Neural cell (in vitro differentiated cells): Measurements from ENCODE around the gene ABCG8. TPM values are rescaled to one million over a fixed set of nuclear protein-coding genes. Genes with fewer than 3 reads are reported as not detected.
A peak's percentile ranks its signal among the peaks of the same experiment; 100 is the strongest.

ENCODE experiments used
- H2AFZ ChIP-seq: fragments of 200-600, 300-800 bp; sonication (generic), shearing (Covaris generic); 2 replicates; pipeline ENCODE4 v1.6.0; 2014; ENCODE audit warnings: low read depth, mild to moderate bottlenecking, antibody characterized with exemption, low read length, moderate library complexity
- H3F3A ChIP-seq: fragments of 200-600 bp; shearing (Covaris generic); 2 replicates; pipeline ENCODE4 v1.6.1; 2016; ENCODE audit warnings: mild to moderate bottlenecking, moderate library complexity, mixed read lengths, antibody characterized with exemption, low read length; ENCODE audit not compliant: insufficient read depth, poor library complexity, severe bottlenecking
- H3K27ac ChIP-seq: fragments of 200-600, 300-800 bp; sonication (generic), shearing (Covaris generic); 2 replicates; pipeline ENCODE4 v1.5.1; 2014; ENCODE audit warnings: mild to moderate bottlenecking, low read length, moderate library complexity
- H3K27me3 ChIP-seq: fragments of 300-800, 200-600 bp; sonication (generic), shearing (Covaris generic); 2 replicates; pipeline ENCODE4 v1.6.0; 2014; ENCODE audit warnings: mild to moderate bottlenecking, low read depth, low read length, moderate library complexity; ENCODE audit not compliant: insufficient read depth
- H3K36me3 ChIP-seq: fragments of 300-800, 200-600 bp; sonication (generic), shearing (Covaris generic); 2 replicates; pipeline ENCODE4 v1.5.1; 2014; ENCODE audit warnings: mild to moderate bottlenecking, antibody characterized with exemption, low read length, moderate library complexity; ENCODE audit not compliant: insufficient read depth
- H3K4me2 ChIP-seq: fragments of 300-800, 200-600 bp; sonication (generic), shearing (Covaris generic); 2 replicates; pipeline ENCODE4 v1.6.0; 2014; ENCODE audit warnings: mild to moderate bottlenecking, low read length
- H3K4me3 ChIP-seq: fragments of 300-800, 200-600 bp; sonication (generic), shearing (Covaris generic); 2 replicates; pipeline ENCODE4 v1.5.1; 2014; ENCODE audit warnings: mild to moderate bottlenecking, low read length, moderate library complexity
- H3K79me2 ChIP-seq: fragments of 200-600 bp; shearing (Covaris generic); replicated peaks from 2 replicates; pipeline ENCODE4 v1.6.0; 2014; ENCODE audit warnings: mild to moderate bottlenecking, low read length, moderate library complexity; ENCODE audit not compliant: insufficient read depth
- H3K9ac ChIP-seq: fragments of 300-800, 200-600 bp; sonication (generic), shearing (Covaris generic); 2 replicates; pipeline ENCODE4 v1.6.1; 2016; ENCODE audit warnings: mild to moderate bottlenecking, low read length, mixed read lengths
- H3K9me2 ChIP-seq: fragments of 200-600 bp; shearing (Covaris generic); 2 replicates; pipeline ENCODE4 v1.6.1; 2016; ENCODE audit warnings: mild to moderate bottlenecking, low read length, mixed read lengths; ENCODE audit not compliant: insufficient read depth
- H3K9me3 ChIP-seq: fragments of 200-600, 300-800 bp; sonication (generic), shearing (Covaris generic); 2 replicates; pipeline ENCODE4 v1.6.1; 2016; ENCODE audit warnings: mild to moderate bottlenecking, mixed run types, low read length, moderate library complexity, mixed read lengths
- H4K20me1 ChIP-seq: fragments of 200-600 bp; shearing (Covaris generic); 2 replicates; pipeline ENCODE4 v1.6.1; 2016; ENCODE audit warnings: mild to moderate bottlenecking, mixed run types; ENCODE audit not compliant: insufficient read depth
- CTCF ChIP-seq: fragments of 450-650 bp; IDR thresholded peaks from 2 replicates; pipeline ENCODE4 v1.5.1; 2014; ENCODE audit warnings: antibody characterized with exemption, mild to moderate bottlenecking, moderate library complexity; ENCODE audit not compliant: poor library complexity, severe bottlenecking
- EP300 ChIP-seq: fragments of 450-650 bp; conservative IDR thresholded peaks from 2 replicates; pipeline ENCODE4 v1.6.1; 2014; ENCODE audit warnings: antibody characterized with exemption, mild to moderate bottlenecking, moderate library complexity; ENCODE audit not compliant: poor library complexity, severe bottlenecking
- EZH2 ChIP-seq: fragments of 200-600, 300-800 bp; shearing (Covaris generic), sonication (generic); IDR thresholded peaks from 2 replicates; pipeline ENCODE4 v1.6.1; 2014; ENCODE audit warnings: antibody characterized with exemption, low read length, borderline replicate concordance, mild to moderate bottlenecking; ENCODE audit not compliant: insufficient read depth, poor library complexity, severe bottlenecking
- MXI1 ChIP-seq: fragments of 450-650 bp; conservative IDR thresholded peaks from 2 replicates; pipeline ENCODE4 v1.6.1; 2014; ENCODE audit warnings: antibody characterized with exemption, mild to moderate bottlenecking; ENCODE audit not compliant: poor library complexity, severe bottlenecking
- POLR2AphosphoS5 ChIP-seq: IDR thresholded peaks from 2 replicates; pipeline ENCODE4 v1.6.1; 2012
- RAD21 ChIP-seq: fragments of 450-650 bp; conservative IDR thresholded peaks from 2 replicates; pipeline ENCODE4 v1.6.1; 2014; ENCODE audit warnings: antibody characterized with exemption, mild to moderate bottlenecking, moderate library complexity
- REST ChIP-seq: IDR thresholded peaks from 2 replicates; pipeline ENCODE4 v1.6.1; 2012; ENCODE audit warnings: borderline replicate concordance
- SMC3 ChIP-seq: fragments of 450-650 bp; conservative IDR thresholded peaks from 2 replicates; pipeline ENCODE4 v1.6.1; 2014; ENCODE audit warnings: antibody characterized with exemption, mild to moderate bottlenecking, moderate library complexity; ENCODE audit not compliant: poor library complexity
- TAF1 ChIP-seq: IDR thresholded peaks from 2 replicates; pipeline ENCODE4 v1.6.1; 2012; ENCODE audit warnings: low read depth
- polyA plus RNA-seq: library from polyadenylated mRNA; depleted of rRNA; stranded (reverse); fragments of >200 nt; gene quantifications from 2 replicates; pipeline ENCODE4 v1.2.3, GENCODE V29; 2014

ABCG8 gene
- polyA plus RNA-seq, 1 donor from 2014 or later: 0.05 TPM

- Histone ChIP-seq H3K9me3 (no peaks in the 10 kb centered on the region), H3F3A (no peaks in the 10 kb centered on the region), H3K27ac (no peak overlapping the region), H3K27me3 (no peaks in the 10 kb centered on the region), H3K4me2 (no peak overlapping the region), H3K36me3 (no peaks in the 10 kb centered on the region), H2AFZ (no peak overlapping the region), H3K79me2 (no peaks in the 10 kb centered on the region), H3K9ac (no peak overlapping the region), H3K9me2 (no peaks in the 10 kb centered on the region), H3K4me3 (no peak overlapping the region), H4K20me1 (no peaks in the 10 kb centered on the region)
- TF ChIP-seq TAF1 (no peak), MXI1 (no peak), SMC3 (no peak), EP300 (peak; percentile 77), EZH2 (no peak), CTCF (no peak), POLR2AphosphoS5 (peak; percentile 77), REST (peak; percentile 67), RAD21 (no peak)
Observed at GRCh38 chr2:43812947-43813346, 25.8 kb upstream of the ABCG8 start.

GRCh38 chr2:43814711-43815110 is 24.1 kb upstream of the ABCG8 start:
- Histone ChIP-seq H3K9me2 (no peaks in the 10 kb centered on the region), H3F3A (no peaks in the 10 kb centered on the region), H2AFZ (no peak overlapping the region), H4K20me1 (no peaks in the 10 kb centered on the region), H3K4me3 (no peak overlapping the region), H3K79me2 (no peaks in the 10 kb centered on the region), H3K36me3 (no peaks in the 10 kb centered on the region), H3K9me3 (no peaks in the 10 kb centered on the region), H3K4me2 (no peak overlapping the region), H3K27ac (no peak overlapping the region), H3K9ac (no peak overlapping the region), H3K27me3 (no peaks in the 10 kb centered on the region)
- TF ChIP-seq REST (no peak), TAF1 (no peak), EP300 (no peak), RAD21 (no peak), MXI1 (no peak), EZH2 (no peak), POLR2AphosphoS5 (no peak), SMC3 (no peak), CTCF (no peak)
